ENCODE results near the gene CCR5AS.

CCR5AS gene

DNA sequence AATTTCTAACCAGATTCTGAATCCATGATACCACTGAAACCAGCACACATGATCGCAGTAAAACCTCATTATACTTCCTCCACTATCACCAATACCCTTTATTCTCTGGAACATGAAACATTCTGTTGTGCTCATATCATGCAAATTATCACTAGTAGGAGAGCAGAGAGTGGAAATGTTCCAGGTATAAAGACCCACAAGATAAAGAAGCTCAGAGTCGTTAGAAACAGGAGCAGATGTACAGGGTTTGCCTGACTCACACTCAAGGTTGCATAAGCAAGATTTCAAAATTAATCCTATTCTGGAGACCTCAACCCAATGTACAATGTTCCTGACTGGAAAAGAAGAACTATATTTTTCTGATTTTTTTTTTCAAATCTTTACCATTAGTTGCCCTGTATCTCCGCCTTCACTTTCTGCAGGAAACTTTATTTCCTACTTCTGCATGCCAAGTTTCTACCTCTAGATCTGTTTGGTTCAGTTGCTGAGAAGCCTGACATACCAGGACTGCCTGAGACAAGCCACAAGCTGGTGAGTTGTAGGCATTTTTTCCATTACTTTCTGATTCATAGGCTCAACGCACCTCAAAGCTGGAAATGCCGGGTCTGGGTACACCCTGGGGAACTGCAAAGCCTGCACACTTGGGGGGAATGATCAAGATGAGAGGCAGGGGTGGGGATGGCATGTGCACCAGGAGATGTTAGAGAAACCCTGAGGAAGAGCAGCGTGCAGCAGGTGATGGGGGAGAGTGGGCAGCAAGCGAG, 53.0 kb downstream of the CCR5AS start, which contains the start of gene CCR2:
CCR2 (plus strand) TSS at position 465 of the 764 bp plus-strand sequence. CDS start 3,417 bp downstream, outside the sequence.
- no peaks in the 10 kb centered on the region for H3K36me3 ChIP-seq (ENCODE audit: insufficient read depth, low read length)

DNA sequence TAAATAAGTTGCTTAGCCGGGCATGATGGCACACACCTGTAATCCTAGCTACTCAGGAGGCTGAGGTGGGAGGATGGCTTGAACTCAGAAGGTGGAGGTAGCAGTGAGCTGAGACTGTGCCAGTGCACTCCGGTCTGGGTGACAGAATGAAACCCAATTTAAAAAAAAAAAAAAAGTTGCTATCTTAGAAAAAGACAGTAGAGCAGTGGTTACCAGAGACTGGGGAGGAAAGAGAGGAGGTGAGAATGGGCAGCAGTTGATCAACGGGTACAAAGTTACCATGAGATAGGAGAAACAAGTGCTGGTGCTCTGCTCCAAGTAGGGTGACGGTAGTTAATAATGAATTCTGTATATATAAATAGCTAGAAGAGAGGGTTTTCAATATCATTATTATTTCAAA, 53.8 kb downstream of the CCR5AS start:
- H3K36me3 ChIP-seq (ENCODE audit: insufficient read depth, low read length): no peaks in the 10 kb centered on the region
- H3K27ac ChIP-seq (ENCODE audit: low read length): no peak overlapping the region
- TF ChIP-seq, protein P1, sequence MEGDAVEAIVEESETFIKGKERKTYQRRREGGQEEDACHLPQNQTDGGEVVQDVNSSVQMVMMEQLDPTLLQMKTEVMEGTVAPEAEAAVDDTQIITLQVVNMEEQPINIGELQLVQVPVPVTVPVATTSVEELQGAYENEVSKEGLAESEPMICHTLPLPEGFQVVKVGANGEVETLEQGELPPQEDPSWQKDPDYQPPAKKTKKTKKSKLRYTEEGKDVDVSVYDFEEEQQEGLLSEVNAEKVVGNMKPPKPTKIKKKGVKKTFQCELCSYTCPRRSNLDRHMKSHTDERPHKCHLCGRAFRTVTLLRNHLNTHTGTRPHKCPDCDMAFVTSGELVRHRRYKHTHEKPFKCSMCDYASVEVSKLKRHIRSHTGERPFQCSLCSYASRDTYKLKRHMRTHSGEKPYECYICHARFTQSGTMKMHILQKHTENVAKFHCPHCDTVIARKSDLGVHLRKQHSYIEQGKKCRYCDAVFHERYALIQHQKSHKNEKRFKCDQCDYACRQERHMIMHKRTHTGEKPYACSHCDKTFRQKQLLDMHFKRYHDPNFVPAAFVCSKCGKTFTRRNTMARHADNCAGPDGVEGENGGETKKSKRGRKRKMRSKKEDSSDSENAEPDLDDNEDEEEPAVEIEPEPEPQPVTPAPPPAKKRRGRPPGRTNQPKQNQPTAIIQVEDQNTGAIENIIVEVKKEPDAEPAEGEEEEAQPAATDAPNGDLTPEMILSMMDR (IDR thresholded peaks at IDR 0.05; ENCODE audit: borderline replicate concordance, extremely low read depth, low read length, poor library complexity, severe bottlenecking): no peak
- no peak for TF ChIP-seq EZH2 (IDR thresholded peaks at IDR 0.05; ENCODE audit: borderline replicate concordance, low read depth, low read length, severe bottlenecking)
- H2AFZ ChIP-seq (ENCODE audit: low read depth, low read length): no peak overlapping the region
- H3K79me2 ChIP-seq (ENCODE audit: insufficient read depth, low read length): no peaks in the 10 kb centered on the region
- peaks cover 58% of the 10 kb centered on the region for H3K4me1 ChIP-seq (ENCODE audit: insufficient read depth, low read length)
- H4K20me1 ChIP-seq (ENCODE audit: insufficient read depth, low read length): no peaks in the 10 kb centered on the region
- H3K27me3 ChIP-seq (ENCODE audit: insufficient read depth, low read length, poor library complexity): no peaks in the 10 kb centered on the region
- ATAC-seq (ENCODE audit: insufficient read depth, low read depth) (no peak), DNase-seq (no peak)
- no peak overlapping the region for H3K4me3 ChIP-seq (ENCODE audit: low read depth in 1 of 2, low read length in 2 of 2)
- H3K9me3 ChIP-seq (ENCODE audit: insufficient read depth, low read length, severe bottlenecking): no peaks in the 10 kb centered on the region
- H3K9ac ChIP-seq (ENCODE audit: low read depth, low read length): no peak overlapping the region
- H3K4me2 ChIP-seq (ENCODE audit: insufficient read depth, low read length): no peak overlapping the region

More for the DNA sequence above, 53.0 kb downstream of the CCR5AS start, which contains the start of gene CCR2:
- Histone ChIP-seq H3K9me3 (ENCODE audit: insufficient read depth, low read length, severe bottlenecking) (no peaks in the 10 kb centered on the region), H3K4me1 (ENCODE audit: insufficient read depth, low read length) (peaks cover 50% of the 10 kb centered on the region), H3K79me2 (ENCODE audit: insufficient read depth, low read length) (no peaks in the 10 kb centered on the region), H3K4me3 (ENCODE audit: low read depth in 1 of 2, low read length in 2 of 2) (no peak within 1 kb of the TSS), H3K9ac (ENCODE audit: low read depth, low read length) (no peak within 1 kb of the TSS; the same call in 1 of the 2 replicates), H3K27ac (ENCODE audit: low read length) (peak within 1 kb of the TSS; percentile 34), H3K4me2 (ENCODE audit: insufficient read depth, low read length) (no peak within 1 kb of the TSS), H2AFZ (ENCODE audit: low read depth, low read length) (no peak within 1 kb of the TSS), H3K27me3 (ENCODE audit: insufficient read depth, low read length, poor library complexity) (no peaks in the 10 kb centered on the region), H4K20me1 (ENCODE audit: insufficient read depth, low read length) (no peaks in the 10 kb centered on the region)
- DNase-seq (no peak), ATAC-seq (ENCODE audit: insufficient read depth, low read depth) (no peak)
- no peak for TF ChIP-seq EZH2 (IDR thresholded peaks at IDR 0.05; ENCODE audit: borderline replicate concordance, low read depth, low read length, severe bottlenecking)
- TF ChIP-seq, protein P1 (IDR thresholded peaks at IDR 0.05; ENCODE audit: borderline replicate concordance, extremely low read depth, low read length, poor library complexity, severe bottlenecking): no peak

- Histone ChIP-seq H3K27ac (ENCODE audit: low read length) (0 out of 2 replicates have a peak overlapping the region, but pooled peaks have one; percentile 0), H3K4me1 (ENCODE audit: insufficient read depth, low read length) (peaks cover 60% of the 10 kb centered on the region), H3K79me2 (ENCODE audit: insufficient read depth, low read length) (no peaks in the 10 kb centered on the region), H3K4me2 (ENCODE audit: insufficient read depth, low read length) (no peak overlapping the region), H3K27me3 (ENCODE audit: insufficient read depth, low read length, poor library complexity) (no peaks in the 10 kb centered on the region), H3K9ac (ENCODE audit: low read depth, low read length) (no peak overlapping the region), H2AFZ (ENCODE audit: low read depth, low read length) (no peak overlapping the region), H3K36me3 (ENCODE audit: insufficient read depth, low read length) (no peaks in the 10 kb centered on the region), H3K9me3 (ENCODE audit: insufficient read depth, low read length, severe bottlenecking) (peaks cover 5% of the 10 kb centered on the region), H4K20me1 (ENCODE audit: insufficient read depth, low read length) (no peaks in the 10 kb centered on the region), H3K4me3 (ENCODE audit: low read depth in 1 of 2, low read length in 2 of 2) (no peak overlapping the region)
- DNase-seq: no peak
- ATAC-seq (ENCODE audit: insufficient read depth, low read depth): no peak
- TF ChIP-seq, protein P1 (IDR thresholded peaks at IDR 0.05; ENCODE audit: borderline replicate concordance, extremely low read depth, low read length, poor library complexity, severe bottlenecking): no peak
- no peak for TF ChIP-seq EZH2 (IDR thresholded peaks at IDR 0.05; ENCODE audit: borderline replicate concordance, low read depth, low read length, severe bottlenecking)
These were observed 55.2 kb downstream of the CCR5AS start for GRCh38 chr3:46351646-46352045.
